Measurements from ENCODE around the gene GDF11. TPM values are rescaled to one million over a fixed set of nuclear protein-coding genes. Genes with fewer than 3 reads are reported as not detected.

The GDF11 gene
- total and polyA plus RNA-seq, 2 donors from 2014 or later: 3.4 to 6.2 TPM

DNA sequence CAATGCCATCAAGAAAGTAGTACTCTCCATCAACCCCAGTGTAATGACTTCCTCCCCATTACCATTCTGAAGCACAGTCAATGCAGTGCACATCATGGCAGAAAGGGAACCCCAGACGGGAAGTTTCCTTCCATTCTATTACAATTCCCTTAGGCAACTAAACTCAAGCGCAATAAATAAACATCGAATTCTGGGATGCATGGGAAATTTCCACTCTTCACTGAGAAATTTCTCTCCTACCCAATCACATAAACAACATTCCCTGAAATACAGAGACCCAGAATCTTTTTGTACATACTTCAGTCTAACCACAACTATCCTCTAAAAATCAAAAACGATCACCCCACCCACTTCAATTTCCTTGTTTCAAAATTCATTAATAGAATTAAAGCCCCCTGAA is 54.6 kb downstream of the GDF11 start:
- no peak for FAIRE-seq
- intact Hi-C loops (cut with DNase I): loop anchor here (10.0 kb wide), 1 partner anchor 53 kb away; the partner anchor contains the start of gene GDF11
- TF ChIP-seq CTCF (IDR thresholded peaks at IDR 0.05; ENCODE audit: borderline replicate concordance, extremely low read depth, insufficient read depth): no peak
- Histone ChIP-seq H3K4me3 (ENCODE audit: low read length in 3 of 3) (no peak overlapping the region), H3K9ac (ENCODE audit: low read length in 3 of 3) (no peak overlapping the region), H3K27me3 (ENCODE audit: control insufficient read depth, insufficient read depth, low read length) (no peaks in the 10 kb centered on the region), H3K36me3 (ENCODE audit: control insufficient read depth in 2 of 3, insufficient read depth in 3 of 3, low read length in 3 of 3) (peaks cover 9 to 60% (median 13%) of the 10 kb centered on the region in 3 donors), H3K9me3 (ENCODE audit: control insufficient read depth in 2 of 3, insufficient read depth in 1 of 3, low read length in 3 of 3) (no peaks in the 10 kb centered on the region), H3K4me1 (ENCODE audit: control insufficient read depth in 2 of 3, insufficient read depth in 2 of 3, low read depth in 1 of 3, low read length in 3 of 3) (no peaks in the 10 kb centered on the region), H3K27ac (ENCODE audit: low read depth in 2 of 2, low read length in 2 of 2) (no peak overlapping the region)
- DNase-seq: peak in 1 of 5 donors; percentile 15

Other genes starting within 250 kb of the GDF11 start
- gene OR6C4, start 193.5 kb upstream of the GDF11 start, total RNA-seq: not detected
- gene OR6C4, start 193.5 kb upstream of the GDF11 start, polyA plus RNA-seq (ENCODE audit: insufficient read depth, low read depth, low replicate concordance): not detected
- gene OR2AP1, start 170.7 kb upstream of the GDF11 start, total RNA-seq: not detected
- gene OR2AP1, start 170.7 kb upstream of the GDF11 start, polyA plus RNA-seq (ENCODE audit: insufficient read depth, low read depth, low replicate concordance): not detected
- gene OR10P1, start 106.2 kb upstream of the GDF11 start, total RNA-seq: not detected
- not detected for gene OR10P1, start 106.2 kb upstream of the GDF11 start, polyA plus RNA-seq (ENCODE audit: insufficient read depth, low read depth, low replicate concordance)
- 66.3 TPM for gene ITGA7, start 35.2 kb upstream of the GDF11 start, total RNA-seq
- gene ITGA7, start 35.2 kb upstream of the GDF11 start, polyA plus RNA-seq (ENCODE audit: insufficient read depth, low read depth, low replicate concordance): 26.2 TPM
- gene BLOC1S1, start 27.1 kb upstream of the GDF11 start, total RNA-seq: 116 TPM
- gene BLOC1S1, start 27.1 kb upstream of the GDF11 start, polyA plus RNA-seq (ENCODE audit: insufficient read depth, low read depth, low replicate concordance): 451 TPM
- gene RDH5, start 22.7 kb upstream of the GDF11 start, total RNA-seq: 11.1 TPM
- gene RDH5, start 22.7 kb upstream of the GDF11 start, polyA plus RNA-seq (ENCODE audit: insufficient read depth, low read depth, low replicate concordance): 30.2 TPM
- 1,130 TPM for gene CD63, start 14.1 kb upstream of the GDF11 start, total RNA-seq
- 1,381 TPM for gene CD63, start 14.1 kb upstream of the GDF11 start, polyA plus RNA-seq (ENCODE audit: insufficient read depth, low read depth, low replicate concordance)
- 51.1 TPM for gene SARNP, start 74.6 kb downstream of the GDF11 start, total RNA-seq
- gene SARNP, start 74.6 kb downstream of the GDF11 start, polyA plus RNA-seq (ENCODE audit: insufficient read depth, low read depth, low replicate concordance): 109 TPM
- gene ORMDL2, start 74.9 kb downstream of the GDF11 start, total RNA-seq: 51.2 TPM
- gene ORMDL2, start 74.9 kb downstream of the GDF11 start, polyA plus RNA-seq (ENCODE audit: insufficient read depth, low read depth, low replicate concordance): 75.9 TPM
- gene DNAJC14, start 86.5 kb downstream of the GDF11 start, total RNA-seq: 37.9 TPM
- gene DNAJC14, start 86.5 kb downstream of the GDF11 start, polyA plus RNA-seq (ENCODE audit: insufficient read depth, low read depth, low replicate concordance): 18.9 TPM
- 8.8 TPM for gene MMP19, start 99.8 kb downstream of the GDF11 start, total RNA-seq
- gene MMP19, start 99.8 kb downstream of the GDF11 start, polyA plus RNA-seq (ENCODE audit: insufficient read depth, low read depth, low replicate concordance): 2.0 TPM
- gene PYM1, start 184.8 kb downstream of the GDF11 start, total RNA-seq: 29.0 TPM
- 39.7 TPM for gene PYM1, start 184.8 kb downstream of the GDF11 start, polyA plus RNA-seq (ENCODE audit: insufficient read depth, low read depth, low replicate concordance)
- gene DGKA, start 188.0 kb downstream of the GDF11 start, total RNA-seq: 68.2 TPM
- 13.2 TPM for gene DGKA, start 188.0 kb downstream of the GDF11 start, polyA plus RNA-seq (ENCODE audit: insufficient read depth, low read depth, low replicate concordance)
- gene PMEL, start 222.9 kb downstream of the GDF11 start, total RNA-seq: 1.7 TPM
- gene PMEL, start 222.9 kb downstream of the GDF11 start, polyA plus RNA-seq (ENCODE audit: insufficient read depth, low read depth, low replicate concordance): 3.5 TPM
- gene CDK2, start 223.7 kb downstream of the GDF11 start, total RNA-seq: 23.2 TPM
- gene CDK2, start 223.7 kb downstream of the GDF11 start, polyA plus RNA-seq (ENCODE audit: insufficient read depth, low read depth, low replicate concordance): 7.6 TPM
- 112 TPM for gene RAB5B, start 231.0 kb downstream of the GDF11 start, total RNA-seq
- gene RAB5B, start 231.0 kb downstream of the GDF11 start, polyA plus RNA-seq (ENCODE audit: insufficient read depth, low read depth, low replicate concordance): 72.5 TPM

Data from kidney (tissue), 14 donors.